ENCODE measurements around the gene RTL10.

GRCh38 chr22:19847345-19847632, 7.4 kb downstream of the RTL10 start:
- TF ChIP-seq ZNF416 (CRISPR knock-in tag; IDR thresholded peaks at IDR 0.05) (no peak), CTCF (IDR thresholded peaks at IDR 0.05) (no peak), TEAD1 (CRISPR knock-in tag; IDR thresholded peaks at IDR 0.05) (no peak), ZNF532 (CRISPR knock-in tag; IDR thresholded peaks at IDR 0.05; ENCODE audit: borderline replicate concordance) (no peak), ZBTB21 (CRISPR knock-in tag; IDR thresholded peaks at IDR 0.05; ENCODE audit: borderline replicate concordance) (no peak), SP1 (CRISPR knock-in tag; conservative IDR thresholded peaks at IDR 0.05) (no peak), FOXP1 (CRISPR knock-in tag; IDR thresholded peaks at IDR 0.05; ENCODE audit: borderline replicate concordance) (no peak)
